Calu3 (cell line): Measurements from ENCODE around the gene CALN1. TPM values are rescaled to one million over a fixed set of nuclear protein-coding genes. Genes with fewer than 3 reads are reported as not detected.

Experiments
- BruUV-seq: library from RNA; stranded (reverse); fragments of 400-500 nt; replicated peaks from 2 replicates; lab custom pipeline; 2021; lab: Mats Ljungman, UMichigan
- CTCF ChIA-PET: fragments of 300-600 bp; sonication (Branson Sonifier 250); formaldehyde crosslinking; loops from one replicate; lab custom pipeline; 2022; ENCODE audit warnings: antibody characterized with exemption; lab: Charles Lee
- DNase-seq: peaks from one replicate; pipeline ENCODE4 v3.0.0; 2022
- H3K27ac Mint-ChIP-seq: one replicate; pipeline ENCODE4 v1.8.0; 2022; ENCODE audit warnings: mixed read lengths; ENCODE audit not compliant: unreplicated experiment
- H3K27me3 Mint-ChIP-seq: one replicate; pipeline ENCODE4 v1.8.0; 2022; ENCODE audit warnings: mixed read lengths; ENCODE audit not compliant: unreplicated experiment
- H3K36me3 Mint-ChIP-seq: one replicate; pipeline ENCODE4 v1.8.0; 2022; ENCODE audit warnings: mild to moderate bottlenecking, moderate library complexity, mixed read lengths; ENCODE audit not compliant: insufficient read depth, unreplicated experiment
- H3K4me1 Mint-ChIP-seq: one replicate; pipeline ENCODE4 v1.8.0; 2022; ENCODE audit warnings: mild to moderate bottlenecking, low read depth, mixed read lengths; ENCODE audit not compliant: unreplicated experiment
- H3K4me3 Mint-ChIP-seq: one replicate; pipeline ENCODE4 v1.8.0; 2022; ENCODE audit warnings: mild to moderate bottlenecking, low read depth, moderate library complexity, mixed read lengths; ENCODE audit not compliant: unreplicated experiment
- H3K9me3 Mint-ChIP-seq: one replicate; pipeline ENCODE4 v1.8.0; 2022; ENCODE audit warnings: low read depth, mixed read lengths; ENCODE audit not compliant: unreplicated experiment
- intact Hi-C: fragments of 100-400 bp; cut with micrococcal nuclease; formaldehyde crosslinking; loops from one replicate; pipeline ENCODE4 v1.10.0; 2022; ENCODE audit not compliant: unreplicated experiment
- total RNA-seq: library from RNA; stranded (reverse); gene quantifications from 2 replicates; pipeline ENCODE4 v1.2.3, GENCODE V29; 2022
- TF ChIP-seq, protein P1 (sequence below): fragments of 200-600 bp; IDR thresholded peaks from one replicate; pipeline ENCODE4 v1.8.0; 2022; ENCODE audit warnings: antibody characterized with exemption; ENCODE audit not compliant: unreplicated experiment

CALN1 gene
- total RNA-seq, 1 experiment from 2014 or later = not detected

DNA sequence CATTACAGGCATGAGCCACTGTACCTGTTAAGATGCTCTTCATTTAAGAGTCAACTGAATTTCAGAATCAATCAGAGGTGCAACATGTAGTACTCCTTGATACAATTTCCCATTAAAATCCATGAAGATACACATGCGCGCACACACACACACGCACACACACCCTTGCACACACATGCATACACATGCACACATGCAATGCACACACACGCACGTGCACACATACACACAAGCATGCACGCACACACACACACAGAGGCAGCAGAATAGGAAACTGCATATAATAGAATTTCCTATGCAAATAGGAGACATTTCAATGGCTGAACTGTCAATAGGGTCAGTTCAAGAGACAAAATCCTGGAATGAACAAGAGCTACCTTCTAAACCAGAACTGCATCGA is 192.6 kb downstream of the CALN1 start:
- Mint-ChIP-seq H3K36me3 (no peaks in the 10 kb centered on the region), H3K9me3 (no peaks in the 10 kb centered on the region), H3K4me1 (no peaks in the 10 kb centered on the region), H3K4me3 (no peak overlapping the region), H3K27ac (no peak overlapping the region), H3K27me3 (no peaks in the 10 kb centered on the region)
- CTCF ChIA-PET = no interaction called here
- intact Hi-C loops = no loop called here
- no peak for DNase-seq
- TF ChIP-seq, protein P1, sequence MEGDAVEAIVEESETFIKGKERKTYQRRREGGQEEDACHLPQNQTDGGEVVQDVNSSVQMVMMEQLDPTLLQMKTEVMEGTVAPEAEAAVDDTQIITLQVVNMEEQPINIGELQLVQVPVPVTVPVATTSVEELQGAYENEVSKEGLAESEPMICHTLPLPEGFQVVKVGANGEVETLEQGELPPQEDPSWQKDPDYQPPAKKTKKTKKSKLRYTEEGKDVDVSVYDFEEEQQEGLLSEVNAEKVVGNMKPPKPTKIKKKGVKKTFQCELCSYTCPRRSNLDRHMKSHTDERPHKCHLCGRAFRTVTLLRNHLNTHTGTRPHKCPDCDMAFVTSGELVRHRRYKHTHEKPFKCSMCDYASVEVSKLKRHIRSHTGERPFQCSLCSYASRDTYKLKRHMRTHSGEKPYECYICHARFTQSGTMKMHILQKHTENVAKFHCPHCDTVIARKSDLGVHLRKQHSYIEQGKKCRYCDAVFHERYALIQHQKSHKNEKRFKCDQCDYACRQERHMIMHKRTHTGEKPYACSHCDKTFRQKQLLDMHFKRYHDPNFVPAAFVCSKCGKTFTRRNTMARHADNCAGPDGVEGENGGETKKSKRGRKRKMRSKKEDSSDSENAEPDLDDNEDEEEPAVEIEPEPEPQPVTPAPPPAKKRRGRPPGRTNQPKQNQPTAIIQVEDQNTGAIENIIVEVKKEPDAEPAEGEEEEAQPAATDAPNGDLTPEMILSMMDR = no peak
- no TSS peak for BruUV-seq

DNA sequence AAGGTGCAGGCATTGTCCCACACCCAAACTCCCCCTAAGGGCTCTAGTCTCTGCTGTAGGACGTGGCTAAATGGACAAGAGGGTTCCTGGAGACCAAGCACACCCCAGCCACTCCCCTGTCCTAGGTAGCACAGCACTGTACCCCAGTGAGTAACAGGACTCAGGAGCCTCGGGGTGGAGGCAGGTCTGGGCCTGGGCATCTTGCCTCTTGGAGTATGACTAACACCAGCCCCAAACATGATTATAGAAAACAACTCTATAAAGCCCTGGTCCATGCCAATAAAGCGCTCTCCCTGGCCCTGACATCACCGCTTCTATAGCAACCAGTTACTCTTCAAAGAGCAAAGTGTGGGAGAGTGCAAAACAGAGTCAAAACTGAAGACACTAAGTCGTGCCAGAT is 195.0 kb downstream of the CALN1 start:
- CTCF ChIA-PET = no interaction called here
- H3K36me3 Mint-ChIP-seq = no peaks in the 10 kb centered on the region
- H3K27ac Mint-ChIP-seq = no peak overlapping the region

DNA sequence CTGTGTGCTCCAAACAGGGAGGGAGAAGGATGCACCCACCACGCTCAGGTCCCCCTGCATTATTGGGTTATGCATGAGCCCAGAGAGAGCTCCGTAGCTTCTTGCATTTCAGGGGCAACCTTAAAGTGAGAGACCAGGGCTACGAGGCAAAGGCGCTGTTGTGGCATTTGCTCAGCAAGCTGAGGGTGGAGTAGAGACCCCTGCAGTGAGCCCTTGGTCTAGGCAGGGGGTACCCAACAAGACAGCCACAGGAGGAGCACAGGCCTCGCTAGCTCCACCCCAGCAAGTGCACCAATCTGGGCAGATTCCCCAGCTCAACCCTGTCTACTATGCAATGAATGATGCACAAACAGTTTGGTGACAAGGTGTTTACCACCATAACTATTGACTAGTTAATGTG is 198.4 kb downstream of the CALN1 start:
- Mint-ChIP-seq H3K4me3 (no peak overlapping the region), H3K27me3 (no peaks in the 10 kb centered on the region), H3K27ac (no peak overlapping the region), H3K36me3 (no peaks in the 10 kb centered on the region), H3K4me1 (no peaks in the 10 kb centered on the region), H3K9me3 (peaks cover 9% of the 10 kb centered on the region)
- DNase-seq = no peak
- CTCF ChIA-PET = no interaction called here
- intact Hi-C loops = no loop called here
- BruUV-seq = no TSS peak
- TF ChIP-seq, protein P1 = no peak

More for the DNA sequence above, 195.0 kb downstream of the CALN1 start:
- no peak overlapping the region for H3K4me3 Mint-ChIP-seq
- TF ChIP-seq, protein P1 = no peak
- no TSS peak for BruUV-seq
- no peaks in the 10 kb centered on the region for H3K4me1 Mint-ChIP-seq
- peaks cover 4% of the 10 kb centered on the region for H3K9me3 Mint-ChIP-seq
- DNase-seq = no peak
- intact Hi-C loops = no loop called here
- H3K27me3 Mint-ChIP-seq = no peaks in the 10 kb centered on the region

- DNase-seq = no peak
- no peaks in the 10 kb centered on the region for H3K4me1 Mint-ChIP-seq
Measured at GRCh38 chr7:72213081-72213480, 199.1 kb downstream of the CALN1 start.

More at GRCh38 chr7:72213081-72213480, 199.1 kb downstream of the CALN1 start:
- no peaks in the 10 kb centered on the region for H3K36me3 Mint-ChIP-seq
- no peaks in the 10 kb centered on the region for H3K27me3 Mint-ChIP-seq
- TF ChIP-seq, protein P1 = no peak
- CTCF ChIA-PET = no interaction called here
- BruUV-seq = no TSS peak
- intact Hi-C loops = no loop called here
- peaks cover 9% of the 10 kb centered on the region for H3K9me3 Mint-ChIP-seq
- no peak overlapping the region for H3K4me3 Mint-ChIP-seq
- no peak overlapping the region for H3K27ac Mint-ChIP-seq
